Endodermal cell (in vitro differentiated cells): ENCODE data around the gene BACH2. TPM values are rescaled to one million over a fixed set of nuclear protein-coding genes. Genes with fewer than 3 reads are reported as not detected.

ENCODE experiments used
- DNase-seq: peaks from one replicate; pipeline ENCODE4 v3.0.0-alpha.2; 2017
- H3K27ac ChIP-seq: 2 replicates; pipeline ENCODE4 v1.5.1; 2013; ENCODE audit warnings: mild to moderate bottlenecking, low read depth, low read length, moderate library complexity
- H3K27me3 ChIP-seq: 2 replicates; pipeline ENCODE4 v1.6.1; 2013; ENCODE audit warnings: mild to moderate bottlenecking, low read length, moderate library complexity; ENCODE audit not compliant: insufficient read depth, control insufficient read depth, poor library complexity, severe bottlenecking
- H3K36me3 ChIP-seq: 2 replicates; pipeline ENCODE4 v1.7.0; 2013; ENCODE audit warnings: mild to moderate bottlenecking, low read length, moderate library complexity; ENCODE audit not compliant: control insufficient read depth, insufficient read depth
- H3K4me1 ChIP-seq: one replicate; pipeline ENCODE4 v1.7.0; 2013; ENCODE audit warnings: low read length; ENCODE audit not compliant: control insufficient read depth, insufficient read depth
- H3K4me3 ChIP-seq: 2 replicates; pipeline ENCODE4 v1.5.1; 2013; ENCODE audit warnings: mild to moderate bottlenecking, low read length, moderate library complexity
- H3K9ac ChIP-seq: 2 replicates; pipeline ENCODE4 v1.6.1; 2013; ENCODE audit warnings: mild to moderate bottlenecking, low read length, moderate library complexity; ENCODE audit not compliant: poor library complexity, severe bottlenecking; ENCODE audit errors: extremely low read depth
- H3K9me3 ChIP-seq: 2 replicates; pipeline ENCODE4 v1.6.1; 2013; ENCODE audit warnings: mild to moderate bottlenecking, low read length, moderate library complexity; ENCODE audit not compliant: control insufficient read depth
- H3K27ac Mint-ChIP-seq: 2 replicates; pipeline ENCODE4 v1.8.0; 2020; ENCODE audit warnings: mixed read lengths
- H3K27me3 Mint-ChIP-seq: 2 replicates; pipeline ENCODE4 v1.8.0; 2021; ENCODE audit warnings: mild to moderate bottlenecking, mixed read lengths; ENCODE audit not compliant: insufficient read depth
- H3K36me3 Mint-ChIP-seq: 2 replicates; pipeline ENCODE4 v1.8.0; 2020; ENCODE audit warnings: low read depth, mixed read lengths
- H3K4me1 Mint-ChIP-seq: 2 replicates; pipeline ENCODE4 v1.8.0; 2020; ENCODE audit warnings: mixed read lengths
- H3K4me3 Mint-ChIP-seq: 2 replicates; pipeline ENCODE4 v1.8.0; 2020; ENCODE audit warnings: mild to moderate bottlenecking, moderate library complexity, mixed read lengths
- H3K9me3 Mint-ChIP-seq: 2 replicates; pipeline ENCODE4 v1.8.0; 2020; ENCODE audit warnings: mild to moderate bottlenecking, mixed read lengths
- CTCF ChIP-seq: fragments of 200-600 bp; sonication (generic); conservative IDR thresholded peaks from 2 replicates; pipeline ENCODE4 v1.5.0; 2021; ENCODE audit warnings: antibody characterized with exemption, mild to moderate bottlenecking
- WGBS, 2 experiments: methylation state at CpG; one replicate each; pipeline versions ENCODE4 v1.1.5 to v1.1.7; 2013; ENCODE audit warnings: missing lambda C conversion rate in 2 of 2, mixed read lengths in 1 of 2; ENCODE audit not compliant: insufficient coverage in 1 of 2, insufficient read length in 1 of 2; 5-methylcytosine and 5-hydroxymethylcytosine counted together
- total RNA-seq, 2 donors: library from RNA; stranded (reverse); fragmentation: NEBNext Ultra II Directional in 1 of 2; extraction: Animal tissue kit (Norgen Biotek cat#: 25700) in 1 of 2; gene quantifications; 2 replicates in 1 of 2; 3 replicates in 1 of 2; pipeline ENCODE4 v1.2.1, GENCODE V29; 2021

Gene BACH2
- total RNA-seq, 2 donors from 2014 or later: 11.0 to 22.3 TPM

- H3K27me3 Mint-ChIP-seq: no peaks in the 10 kb centered on the region
- no peak for TF ChIP-seq CTCF
- no peak for DNase-seq
- no peak overlapping the region for H3K27ac Mint-ChIP-seq
- Histone ChIP-seq H3K4me3 (no peak overlapping the region), H3K27me3 (no peaks in the 10 kb centered on the region), H3K27ac (no peak overlapping the region), H3K9ac (no peak overlapping the region), H3K4me1 (no peaks in the 10 kb centered on the region), H3K9me3 (no peaks in the 10 kb centered on the region), H3K36me3 (no peaks in the 10 kb centered on the region)
- H3K4me1 Mint-ChIP-seq: no peaks in the 10 kb centered on the region
- H3K36me3 Mint-ChIP-seq: no peaks in the 10 kb centered on the region
- no peaks in the 10 kb centered on the region for H3K9me3 Mint-ChIP-seq
- H3K4me3 Mint-ChIP-seq: no peak overlapping the region
- 92 to 98% methylated on average over 6 to 7 of the region's 7 CpGs for WGBS, 2 experiments
Observed at GRCh38 chr6:90044182-90044832, 252.3 kb downstream of the BACH2 start.

GRCh38 chr6:90040931-90041330 lies 255.7 kb downstream of the BACH2 start:
- Mint-ChIP-seq H3K27me3 (no peaks in the 10 kb centered on the region), H3K36me3 (peaks cover 6% of the 10 kb centered on the region), H3K27ac (no peak overlapping the region), H3K9me3 (no peaks in the 10 kb centered on the region), H3K4me1 (no peaks in the 10 kb centered on the region), H3K4me3 (no peak overlapping the region)
- TF ChIP-seq CTCF: no peak
- H3K27ac ChIP-seq: no peak overlapping the region
- no peak overlapping the region for H3K9ac ChIP-seq
- H3K27me3 ChIP-seq: no peaks in the 10 kb centered on the region
- H3K9me3 ChIP-seq: no peaks in the 10 kb centered on the region
- H3K4me1 ChIP-seq: no peaks in the 10 kb centered on the region
- peaks cover 4% of the 10 kb centered on the region for H3K36me3 ChIP-seq
- H3K4me3 ChIP-seq: no peak overlapping the region
- DNase-seq: no peak
- 91 to 93% methylated on average over 3 of the region's 4 CpGs for WGBS, 2 experiments

GRCh38 chr6:90039911-90040310 lies 256.7 kb downstream of the BACH2 start:
- no peak overlapping the region for H3K27ac ChIP-seq
- H3K27me3 ChIP-seq: no peaks in the 10 kb centered on the region
- no peaks in the 10 kb centered on the region for H3K4me1 ChIP-seq
- Mint-ChIP-seq H3K27me3 (no peaks in the 10 kb centered on the region), H3K4me3 (no peak overlapping the region), H3K36me3 (peaks cover 6% of the 10 kb centered on the region), H3K27ac (no peak overlapping the region), H3K4me1 (no peaks in the 10 kb centered on the region), H3K9me3 (no peaks in the 10 kb centered on the region)
- H3K36me3 ChIP-seq: peaks cover 4% of the 10 kb centered on the region
- H3K4me3 ChIP-seq: no peak overlapping the region
- no peak for DNase-seq
- no peak for TF ChIP-seq CTCF
- no peak overlapping the region for H3K9ac ChIP-seq
- 100% methylated on average over 1 of the region's 2 CpGs; no CpG with 5 or more reads in 1 of the 2 experiments for WGBS, 2 experiments
- H3K9me3 ChIP-seq: no peaks in the 10 kb centered on the region
